Neuronal stem cell (in vitro differentiated cells): ENCODE results near the gene KDM3A.

Experiments used
- DNase-seq: peaks from one replicate; pipeline ENCODE4 v3.0.0-alpha.2; 2013; ENCODE audit warnings: low spot score
- H2AFZ ChIP-seq: one replicate; pipeline ENCODE4 v1.6.1; 2013; ENCODE audit warnings: mild to moderate bottlenecking, low read length, inconsistent platforms
- H2AK5ac ChIP-seq: 2 replicates; pipeline ENCODE4 v1.6.1; 2013; ENCODE audit warnings: low read depth, mild to moderate bottlenecking, inconsistent platforms, low read length, moderate library complexity, mixed read lengths
- H2BK120ac ChIP-seq: 2 replicates; pipeline ENCODE4 v1.6.1; 2013; ENCODE audit warnings: low read depth, mild to moderate bottlenecking, inconsistent platforms, low read length, moderate library complexity, mixed read lengths
- H2BK12ac ChIP-seq: one replicate; pipeline ENCODE4 v1.6.1; 2013; ENCODE audit warnings: low read length, inconsistent platforms
- H2BK15ac ChIP-seq: 2 replicates; pipeline ENCODE4 v1.6.1; 2013; ENCODE audit warnings: mild to moderate bottlenecking, low read length, inconsistent platforms, mixed read lengths
- H2BK5ac ChIP-seq: one replicate; pipeline ENCODE4 v1.6.1; 2013; ENCODE audit warnings: inconsistent platforms, mild to moderate bottlenecking, low read length, moderate library complexity
- H3K14ac ChIP-seq: one replicate; pipeline ENCODE4 v1.6.1; 2013; ENCODE audit warnings: low read length, inconsistent platforms
- H3K18ac ChIP-seq: 2 replicates; pipeline ENCODE4 v1.6.1; 2013; ENCODE audit warnings: low read length, inconsistent platforms
- H3K23ac ChIP-seq: 2 replicates; pipeline ENCODE4 v1.6.1; 2013; ENCODE audit warnings: low read depth, mild to moderate bottlenecking, mixed read lengths, low read length, inconsistent platforms; ENCODE audit not compliant: poor library complexity
- H3K27ac ChIP-seq: replicated peaks from 3 replicates; pipeline ENCODE4 v1.5.1; 2013; ENCODE audit warnings: low read length, inconsistent platforms
- H3K27me3 ChIP-seq, 3 experiments: 2 replicates each; pipeline ENCODE4 v1.6.1; 2013; ENCODE audit warnings: low read length in 3 of 3, mild to moderate bottlenecking in 2 of 3, inconsistent platforms in 1 of 3, low read depth in 1 of 3, mixed read lengths in 1 of 3, moderate library complexity in 1 of 3; ENCODE audit not compliant: control insufficient read depth in 3 of 3, insufficient read depth in 3 of 3
- H3K36me3 ChIP-seq, 2 donors: replicated peaks in 1 of 2; 2 replicates each; pipeline ENCODE4 v1.6.1; 2013; ENCODE audit warnings: low read length in 2 of 2; ENCODE audit not compliant: control insufficient read depth in 2 of 2, insufficient read depth in 2 of 2
- H3K4ac ChIP-seq: 2 replicates; pipeline ENCODE4 v1.6.1; 2013; ENCODE audit warnings: inconsistent platforms, mild to moderate bottlenecking, low read length, moderate library complexity
- H3K4me1 ChIP-seq, 2 donors: 1 replicate in 1 of 2; 2 replicates in 1 of 2; pipeline ENCODE4 v1.6.1; 2013; ENCODE audit warnings: low read length in 2 of 2, low read depth in 1 of 2; ENCODE audit not compliant: control insufficient read depth in 2 of 2, insufficient read depth in 1 of 2
- H3K4me2 ChIP-seq: one replicate; pipeline ENCODE4 v1.6.1; 2013; ENCODE audit warnings: mild to moderate bottlenecking, low read length, inconsistent platforms; ENCODE audit not compliant: insufficient read depth, poor library complexity, severe bottlenecking
- H3K4me3 ChIP-seq, 2 donors: 2 replicates each; pipeline ENCODE4 v1.5.1; 2013; ENCODE audit warnings: low read length in 2 of 2, mild to moderate bottlenecking in 2 of 2, inconsistent platforms in 1 of 2, moderate library complexity in 1 of 2
- H3K79me1 ChIP-seq: one replicate; pipeline ENCODE4 v1.6.1; 2013; ENCODE audit warnings: low read depth, mild to moderate bottlenecking, inconsistent platforms, low read length, moderate library complexity
- H3K9ac ChIP-seq: one replicate; pipeline ENCODE4 v1.6.1; 2013; ENCODE audit warnings: mild to moderate bottlenecking, low read depth, low read length, inconsistent platforms; ENCODE audit not compliant: poor library complexity
- H3K9me3 ChIP-seq, 2 donors: replicated peaks in 1 of 2; 2 replicates each; pipeline versions ENCODE3 to v1.6.1; 2013; ENCODE audit warnings: low read length in 2 of 2, mild to moderate bottlenecking in 2 of 2, inconsistent platforms in 1 of 2, low read depth in 1 of 2, mixed read lengths in 1 of 2, moderate library complexity in 1 of 2; ENCODE audit not compliant: control insufficient read depth in 2 of 2, insufficient read depth in 1 of 2
- H4K8ac ChIP-seq: one replicate; pipeline ENCODE4 v1.6.1; 2013; ENCODE audit warnings: low read depth, mild to moderate bottlenecking, inconsistent platforms, low read length, moderate library complexity
- H4K91ac ChIP-seq: one replicate; pipeline ENCODE4 v1.6.1; 2013; ENCODE audit warnings: low read length, low read depth, mild to moderate bottlenecking, inconsistent platforms; ENCODE audit not compliant: poor library complexity
- WGBS, 2 donors: extraction: QIAGEN DNeasy Blood & Tissue Kit; methylation state at CpG; one replicate each; pipeline ENCODE4 v1.1.7; 2013; ENCODE audit warnings: missing lambda C conversion rate in 2 of 2, mixed read lengths in 1 of 2; ENCODE audit not compliant: insufficient read length in 2 of 2, insufficient replicate concordance in 1 of 2; ENCODE audit errors: extremely low coverage in 2 of 2; 5-methylcytosine and 5-hydroxymethylcytosine counted together

KDM3A gene

GRCh38 chr2:86476918-86477317, 35.7 kb downstream of the KDM3A start:
- H3K4me1 ChIP-seq: no peaks in the 10 kb centered on the region
- H3K9me3 ChIP-seq: no peaks in the 10 kb centered on the region
- no peak overlapping the region for H3K4ac ChIP-seq
- no peak overlapping the region for H2BK120ac ChIP-seq
- no peak overlapping the region for H3K9ac ChIP-seq
- H2AK5ac ChIP-seq: no peak overlapping the region
- H3K4me3 ChIP-seq: no peak overlapping the region
- H3K36me3 ChIP-seq: peaks cover 21 to 99% of the 10 kb centered on the region in 2 donors
- H2BK15ac ChIP-seq: no peak overlapping the region
- no peak overlapping the region for H4K8ac ChIP-seq
- DNase-seq: no peak
- no peak overlapping the region for H3K14ac ChIP-seq
- H3K27me3 ChIP-seq: no peaks in the 10 kb centered on the region
- no peak overlapping the region for H2BK5ac ChIP-seq
- no peak overlapping the region for H3K4me2 ChIP-seq
- no peak overlapping the region for H2AFZ ChIP-seq
- no peak overlapping the region for H3K27ac ChIP-seq
- H3K18ac ChIP-seq: no peak overlapping the region
- WGBS, 2 donors: no CpG with 5 or more reads among the region's 3 CpGs
- H3K23ac ChIP-seq: no peak overlapping the region
- H4K91ac ChIP-seq: no peak overlapping the region
- no peaks in the 10 kb centered on the region for H3K79me1 ChIP-seq
- no peak overlapping the region for H2BK12ac ChIP-seq

GRCh38 chr2:86477349-86477748, 36.2 kb downstream of the KDM3A start:
- Histone ChIP-seq H2AK5ac (no peak overlapping the region), H3K9me3 (no peaks in the 10 kb centered on the region), H3K14ac (no peak overlapping the region), H3K9ac (no peak overlapping the region), H3K79me1 (no peaks in the 10 kb centered on the region), H3K4me2 (no peak overlapping the region), H3K27ac (no peak overlapping the region), H3K18ac (no peak overlapping the region), H3K4ac (no peak overlapping the region), H3K4me1 (no peaks in the 10 kb centered on the region), H4K8ac (no peak overlapping the region), H2BK120ac (no peak overlapping the region), H4K91ac (no peak overlapping the region), H2BK12ac (no peak overlapping the region), H2BK15ac (no peak overlapping the region), H3K27me3 (no peaks in the 10 kb centered on the region), H2BK5ac (no peak overlapping the region), H2AFZ (no peak overlapping the region), H3K23ac (no peak overlapping the region), H3K36me3 (peaks cover 21 to 99% of the 10 kb centered on the region in 2 donors), H3K4me3 (no peak overlapping the region)
- no peak for DNase-seq

- DNase-seq: no peak
Observed at GRCh38 chr2:86480105-86480504, 38.9 kb downstream of the KDM3A start.

GRCh38 chr2:86482034-86482433, 40.9 kb downstream of the KDM3A start:
- Histone ChIP-seq H2BK15ac (no peak overlapping the region), H3K9ac (no peak overlapping the region), H3K18ac (no peak overlapping the region), H3K4me1 (no peaks in the 10 kb centered on the region), H2BK12ac (no peak overlapping the region), H3K9me3 (no peaks in the 10 kb centered on the region), H2BK5ac (no peak overlapping the region), H3K36me3 (peaks cover 38 to 100% of the 10 kb centered on the region in 2 donors), H2AFZ (no peak overlapping the region), H3K27me3 (no peaks in the 10 kb centered on the region), H3K14ac (no peak overlapping the region), H3K4me2 (no peak overlapping the region), H2AK5ac (no peak overlapping the region), H4K91ac (no peak overlapping the region), H4K8ac (no peak overlapping the region), H3K4ac (no peak overlapping the region), H3K27ac (no peak overlapping the region), H3K4me3 (no peak overlapping the region), H3K79me1 (no peaks in the 10 kb centered on the region), H3K23ac (no peak overlapping the region), H2BK120ac (no peak overlapping the region)
- DNase-seq: no peak
- WGBS, 2 donors: no CpG with 5 or more reads among the region's 3 CpGs

More at GRCh38 chr2:86480105-86480504, 38.9 kb downstream of the KDM3A start:
- no peaks in the 10 kb centered on the region for H3K79me1 ChIP-seq
- H2AFZ ChIP-seq: no peak overlapping the region
- no peak overlapping the region for H3K23ac ChIP-seq
- no peak overlapping the region for H2BK120ac ChIP-seq
- H2BK5ac ChIP-seq: no peak overlapping the region
- no peaks in the 10 kb centered on the region for H3K27me3 ChIP-seq
- no peak overlapping the region for H3K18ac ChIP-seq
- H2BK15ac ChIP-seq: no peak overlapping the region
- H3K4me3 ChIP-seq: no peak overlapping the region
- H3K27ac ChIP-seq: no peak overlapping the region
- no CpG with 5 or more reads among the region's 7 CpGs for WGBS, 2 donors
- H3K4me2 ChIP-seq: no peak overlapping the region
- H2BK12ac ChIP-seq: no peak overlapping the region
- no peak overlapping the region for H4K8ac ChIP-seq
- H3K4ac ChIP-seq: no peak overlapping the region
- H2AK5ac ChIP-seq: no peak overlapping the region
- H3K4me1 ChIP-seq: no peaks in the 10 kb centered on the region
- no peak overlapping the region for H3K9ac ChIP-seq
- H3K14ac ChIP-seq: no peak overlapping the region
- no peak overlapping the region for H4K91ac ChIP-seq
- no peaks in the 10 kb centered on the region for H3K9me3 ChIP-seq
- H3K36me3 ChIP-seq: peaks cover 34 to 100% of the 10 kb centered on the region in 2 donors
